GM12864 (cell line): ENCODE measurements around the gene TSPEAR.

Source experiments
- DNase-seq: peaks from one replicate; pipeline ENCODE4 v3.0.0-alpha.2; 2011; ENCODE audit warnings: low read depth
- H3K4me3 ChIP-seq: 2 replicates; pipeline ENCODE4 v1.5.1; 2011; ENCODE audit warnings: mild to moderate bottlenecking, low read depth, low read length, control low read depth
- TF ChIP-seq, protein P1 (sequence below): IDR thresholded peaks from 2 replicates; pipeline ENCODE4 v1.5.1; 2011; ENCODE audit warnings: low read depth, mild to moderate bottlenecking, moderate library complexity, low read length, control low read depth, inconsistent platforms; ENCODE audit errors: missing control alignments

TSPEAR gene

DNA sequence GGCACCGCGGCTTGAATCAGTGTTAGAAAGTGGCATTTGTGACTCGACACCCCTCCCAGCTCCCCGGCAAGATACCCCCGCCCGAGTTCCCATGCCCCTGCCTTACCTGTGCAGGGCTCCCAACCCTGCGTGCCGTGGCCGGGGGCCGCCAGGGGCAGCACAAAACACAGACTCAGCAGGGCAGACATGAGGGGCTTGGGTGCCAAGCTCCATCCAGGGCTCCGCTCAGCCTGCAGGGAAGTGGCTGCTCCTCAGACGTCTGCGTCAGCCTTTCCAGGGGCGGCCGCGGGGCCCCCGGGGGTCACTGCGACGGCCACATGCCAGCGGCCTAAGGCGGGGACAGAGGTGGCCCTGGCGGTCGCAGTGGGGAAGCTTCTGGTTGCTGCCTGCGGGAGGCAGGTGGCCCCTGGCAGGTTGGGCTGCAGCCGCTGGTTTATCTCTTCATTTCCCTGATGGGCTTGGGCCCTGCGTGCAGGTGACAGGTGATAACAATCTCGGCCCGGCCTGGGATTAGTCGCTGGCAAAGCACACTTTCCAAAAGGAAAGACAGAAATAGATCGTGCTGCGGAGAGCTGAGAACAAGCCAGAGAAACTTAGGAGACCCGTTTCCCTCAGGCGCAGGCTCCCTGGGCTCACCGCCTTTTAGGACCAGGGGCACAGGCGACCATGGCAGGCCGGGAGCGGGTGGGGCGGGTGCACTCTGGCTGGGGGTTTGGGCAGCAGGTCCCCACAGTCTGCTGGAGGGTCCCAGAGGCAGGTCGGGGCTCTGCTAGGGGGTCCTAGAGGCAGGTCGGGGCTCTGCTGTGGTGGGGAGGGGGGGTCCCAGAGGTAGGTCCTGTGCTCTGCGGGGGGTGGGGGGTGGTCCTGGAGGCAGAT, at the start of gene TSPEAR:
TSPEAR (minus strand) TSS at position 246 of the 876 bp plus-strand sequence; CDS start at position 188, 58 bp downstream.
- no peak for DNase-seq
- no peak within 1 kb of the TSS for H3K4me3 ChIP-seq
- TF ChIP-seq, protein P1, sequence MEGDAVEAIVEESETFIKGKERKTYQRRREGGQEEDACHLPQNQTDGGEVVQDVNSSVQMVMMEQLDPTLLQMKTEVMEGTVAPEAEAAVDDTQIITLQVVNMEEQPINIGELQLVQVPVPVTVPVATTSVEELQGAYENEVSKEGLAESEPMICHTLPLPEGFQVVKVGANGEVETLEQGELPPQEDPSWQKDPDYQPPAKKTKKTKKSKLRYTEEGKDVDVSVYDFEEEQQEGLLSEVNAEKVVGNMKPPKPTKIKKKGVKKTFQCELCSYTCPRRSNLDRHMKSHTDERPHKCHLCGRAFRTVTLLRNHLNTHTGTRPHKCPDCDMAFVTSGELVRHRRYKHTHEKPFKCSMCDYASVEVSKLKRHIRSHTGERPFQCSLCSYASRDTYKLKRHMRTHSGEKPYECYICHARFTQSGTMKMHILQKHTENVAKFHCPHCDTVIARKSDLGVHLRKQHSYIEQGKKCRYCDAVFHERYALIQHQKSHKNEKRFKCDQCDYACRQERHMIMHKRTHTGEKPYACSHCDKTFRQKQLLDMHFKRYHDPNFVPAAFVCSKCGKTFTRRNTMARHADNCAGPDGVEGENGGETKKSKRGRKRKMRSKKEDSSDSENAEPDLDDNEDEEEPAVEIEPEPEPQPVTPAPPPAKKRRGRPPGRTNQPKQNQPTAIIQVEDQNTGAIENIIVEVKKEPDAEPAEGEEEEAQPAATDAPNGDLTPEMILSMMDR, result no peak

DNA sequence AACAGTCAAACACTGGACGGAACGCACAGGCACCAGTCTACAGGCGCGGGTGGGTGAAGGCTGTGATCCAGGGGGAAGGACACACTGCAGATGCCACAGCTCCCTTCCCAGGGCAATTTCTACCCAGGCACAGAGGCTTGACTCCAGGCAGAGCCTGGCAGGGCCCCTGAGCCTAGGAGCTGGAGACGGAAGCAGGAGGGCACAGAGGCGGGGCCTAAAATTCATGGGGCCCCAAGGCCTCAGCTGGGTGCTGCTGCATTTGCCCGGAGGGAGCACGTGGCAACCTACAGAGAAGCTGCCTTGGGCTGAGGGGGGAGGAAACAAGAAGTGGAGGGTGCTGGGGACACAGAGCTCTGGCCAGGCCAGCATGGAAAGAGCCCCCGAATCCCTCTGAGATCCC, 49.0 kb upstream of the TSPEAR start:
- TF ChIP-seq, protein P1, result no peak
- DNase-seq, result no peak
- H3K4me3 ChIP-seq, result no peak overlapping the region

DNA sequence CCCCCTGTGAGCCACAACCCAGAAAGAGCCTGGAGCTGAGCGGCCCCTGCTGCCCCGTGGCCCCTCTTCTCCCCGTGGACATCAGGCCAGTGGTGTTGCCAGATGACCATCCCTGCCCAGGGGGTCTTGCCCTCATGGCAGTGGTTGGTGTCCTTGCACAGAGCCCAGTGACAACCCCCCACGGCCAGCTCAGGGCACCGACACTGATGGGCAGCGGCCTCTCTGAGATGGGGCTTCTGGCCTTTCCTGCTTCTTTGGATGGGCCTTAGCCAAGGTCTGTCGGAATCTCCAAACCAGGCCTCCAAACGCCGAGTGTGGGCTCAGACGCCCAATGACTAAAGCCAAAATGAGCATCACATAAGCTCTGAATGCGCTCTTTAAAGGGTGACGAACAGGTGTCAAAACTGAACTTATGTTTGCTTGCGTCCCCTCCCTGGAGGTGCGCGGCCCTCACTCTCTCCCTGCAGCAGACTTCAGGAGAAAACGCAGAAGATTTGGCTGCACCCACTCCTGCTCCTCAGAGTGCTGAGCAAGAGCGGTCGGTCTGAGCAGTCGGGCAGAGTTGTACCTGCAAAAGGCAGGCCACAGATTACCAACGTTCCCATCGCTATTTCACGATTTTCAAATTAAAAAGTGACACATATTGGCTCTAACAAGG, 48.4 kb upstream of the TSPEAR start:
- no peak for DNase-seq
- no peak overlapping the region for H3K4me3 ChIP-seq
- TF ChIP-seq, protein P1, result no peak

DNA sequence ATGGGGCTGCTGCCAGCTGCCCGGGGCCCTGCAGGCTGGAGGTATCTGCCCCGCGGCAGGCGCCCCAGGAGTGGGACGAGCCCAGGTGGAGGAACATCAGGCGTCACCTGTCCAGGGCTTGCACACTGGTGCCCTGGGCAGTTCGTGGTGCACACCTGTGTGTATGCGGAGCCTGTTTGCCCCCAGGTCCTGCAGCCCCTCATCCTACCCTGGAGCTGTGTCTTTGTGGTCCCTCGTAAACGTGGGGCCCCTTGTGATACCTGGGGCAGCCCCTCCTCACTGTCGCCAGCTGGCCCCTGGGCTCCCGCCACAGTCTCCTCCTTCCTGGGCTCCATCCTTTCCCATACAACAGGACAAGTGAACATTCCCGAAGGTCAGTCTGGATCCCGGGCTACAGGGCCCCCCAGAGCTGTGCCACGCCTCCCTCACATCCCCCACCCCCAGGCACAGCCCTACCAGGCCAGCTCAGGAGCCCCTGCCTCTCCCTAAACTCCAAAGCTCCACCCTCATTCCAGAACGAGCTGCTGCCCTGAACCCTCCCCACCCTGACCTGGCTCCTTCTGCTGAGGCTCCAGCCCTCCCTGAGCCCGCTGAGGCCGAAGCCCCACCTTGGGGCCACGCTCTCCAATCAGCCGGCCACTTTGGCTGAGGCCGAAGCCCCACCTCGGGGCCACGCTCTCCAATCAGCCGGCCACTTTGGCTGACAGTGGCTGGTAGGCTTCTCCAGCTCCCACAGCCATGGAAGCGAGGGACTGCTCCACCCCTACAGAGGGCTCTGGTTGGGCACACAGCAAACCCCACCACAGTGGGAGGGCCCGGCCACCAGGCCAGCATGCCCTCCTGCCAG, 47.6 kb upstream of the TSPEAR start:
- DNase-seq, result no peak
- TF ChIP-seq, protein P1, result no peak
- H3K4me3 ChIP-seq, result no peak overlapping the region

DNA sequence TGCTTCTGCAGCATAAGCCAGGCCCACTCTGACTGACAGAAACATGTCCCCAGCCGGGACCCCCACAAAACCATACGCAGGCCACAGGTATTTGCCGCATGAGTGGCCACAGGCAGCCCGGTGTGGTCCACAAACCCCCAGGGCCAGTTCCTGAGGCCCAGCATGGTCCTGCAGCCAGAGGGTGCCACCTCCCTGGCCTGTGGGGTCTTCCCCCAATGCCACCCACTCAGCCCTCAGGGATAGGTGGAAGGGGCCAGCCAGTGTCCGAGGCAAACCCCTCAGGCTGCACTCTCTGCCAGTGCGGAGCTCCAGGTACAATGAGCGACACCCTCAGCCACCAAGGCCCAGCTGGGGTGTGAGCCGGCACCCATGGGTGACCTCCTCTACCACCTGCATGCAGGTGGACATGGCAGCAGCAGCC, 46.8 kb upstream of the TSPEAR start:
- no peak for DNase-seq
- H3K4me3 ChIP-seq, result no peak overlapping the region
- TF ChIP-seq, protein P1, result no peak

DNA sequence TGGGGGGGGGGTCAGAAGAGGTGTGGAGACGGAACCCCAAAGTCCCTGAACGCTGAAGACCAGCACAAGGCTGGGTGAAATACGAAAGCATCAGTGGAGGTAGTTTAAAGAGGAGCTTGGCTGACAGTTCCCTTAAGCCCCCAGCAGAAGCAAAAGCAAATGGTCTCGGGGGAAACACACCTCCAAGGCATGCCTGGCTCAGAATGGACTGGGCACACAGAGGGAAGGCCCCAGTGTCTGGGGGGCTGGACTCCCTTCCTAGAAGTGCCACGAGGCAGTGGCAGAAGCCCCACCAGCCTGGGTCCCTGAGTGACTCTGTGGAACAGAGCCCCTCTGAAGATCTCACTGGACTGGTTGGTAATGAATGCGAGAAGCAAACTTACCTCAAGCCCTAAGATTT, 46.4 kb upstream of the TSPEAR start:
- TF ChIP-seq, protein P1, result no peak
- no peak for DNase-seq

More for the DNA sequence above, 46.4 kb upstream of the TSPEAR start:
- no peak overlapping the region for H3K4me3 ChIP-seq
